Sigmoid colon (tissue), 3 donors: ENCODE results near the gene NUCKS1.

ENCODE experiments used
- CTCF ChIP-seq, 4 experiments: fragments of 450-650 bp in 3 of 4; fragments of 200-600 bp in 1 of 4; IDR thresholded peaks; one replicate each; pipeline ENCODE4 v1.5.1; 2016 to 2019; ENCODE audit warnings: antibody characterized with exemption in 4 of 4, mild to moderate bottlenecking in 3 of 4, moderate library complexity in 2 of 4
- POLR2A ChIP-seq, 2 donors: fragments of 450-650 bp; IDR thresholded peaks; one replicate each; pipeline ENCODE4 v1.6.1; 2016; ENCODE audit warnings: antibody characterized with exemption in 2 of 2, mild to moderate bottlenecking in 2 of 2, moderate library complexity in 2 of 2

- TF ChIP-seq CTCF (IDR thresholded peaks at IDR 0.05) (no peak), POLR2A (IDR thresholded peaks at IDR 0.05) (no peak)
These were observed 1.4 kb downstream of the NUCKS1 start for GRCh38 chr1:205748403-205749233.
